ENCODE results near the gene RPL38. TPM values are rescaled to one million over a fixed set of nuclear protein-coding genes. Genes with fewer than 3 reads are reported as not detected.
A peak's percentile ranks its signal among the peaks of the same experiment; 100 is the strongest.

The RPL38 gene
- total and polyA plus RNA-seq, 2 experiments from 2014 or later = 286 to 5,312 TPM

DNA sequence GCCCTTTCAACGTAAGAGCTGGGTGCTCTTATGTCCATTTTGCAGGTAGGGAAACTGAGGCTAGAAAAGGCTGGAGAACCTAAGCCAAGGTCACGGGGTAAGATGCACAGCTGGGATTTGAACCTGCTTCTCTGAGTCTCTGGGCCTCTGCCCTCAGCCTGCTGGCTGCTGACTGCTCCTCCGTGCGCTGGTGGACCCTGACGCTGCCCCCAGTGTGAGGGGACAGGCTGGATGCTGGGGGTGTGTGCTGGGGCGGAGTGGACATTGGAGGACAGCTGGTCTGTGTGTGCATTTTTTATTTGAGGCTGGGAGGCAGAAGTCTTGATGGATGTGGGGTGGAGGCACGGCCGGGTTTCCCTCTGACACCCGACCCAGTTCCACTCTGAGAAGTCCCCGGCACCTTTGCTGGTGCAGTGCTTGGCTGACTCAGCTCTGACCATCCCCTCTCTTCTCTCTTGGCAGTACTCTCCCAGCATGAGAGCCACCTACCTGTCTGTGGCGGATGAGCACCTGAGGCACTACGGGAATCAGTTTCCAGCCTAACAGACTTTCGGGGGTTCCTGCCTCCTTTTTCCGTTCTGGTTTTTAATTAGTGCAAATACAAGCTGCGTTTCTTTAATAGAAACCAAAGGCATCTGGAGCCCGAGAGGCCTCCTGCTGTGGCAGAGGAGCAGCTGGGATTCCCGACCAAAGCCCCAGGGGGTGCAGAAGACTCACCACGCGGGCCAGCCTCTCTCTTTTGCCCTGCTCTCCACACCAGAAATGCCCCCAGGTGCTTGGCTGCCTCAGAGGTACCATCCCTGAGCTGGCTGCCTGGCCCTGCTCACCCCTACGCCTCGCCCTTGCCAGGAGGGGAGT, 56.4 kb downstream of the RPL38 start:
- Mint-ChIP-seq H3K27me3 (ENCODE audit: insufficient read depth, low read depth, poor library complexity) (peaks cover 8% of the 10 kb centered on the region), H3K4me3 (peak overlapping the region; percentile 43; the same call in 2 of the 3 replicates)
- peak; percentile 83 for ATAC-seq

More for the DNA sequence above, 56.4 kb downstream of the RPL38 start:
- Histone ChIP-seq H3F3A (replicated peaks; ENCODE audit: low read depth) (0 out of 2 replicates have a peak, but pooled peaks cover 4% of the 10 kb centered on the region), H3K4me3 (peak overlapping the region; percentile 41; the same call in 1 of the 2 replicates), H4K20me1 (replicated peaks; ENCODE audit: insufficient read depth) (peaks cover 3% of the 10 kb centered on the region; the same call in 1 of the 2 replicates), H3K4me1 (ENCODE audit: insufficient read depth) (peaks cover 16% of the 10 kb centered on the region), H3K27me3 (ENCODE audit: insufficient read depth) (no peaks in the 10 kb centered on the region), H3K36me3 (ENCODE audit: insufficient read depth) (no peaks in the 10 kb centered on the region), H3K79me2 (replicated peaks; ENCODE audit: insufficient read depth) (no peaks in the 10 kb centered on the region), H3K27ac (ENCODE audit: low read depth) (no peak overlapping the region), H2AFZ (peak overlapping the region; percentile 83; the same call in 1 of the 2 replicates), H3K9me2 (ENCODE audit: insufficient read depth) (no peaks in the 10 kb centered on the region), H3K4me2 (peak overlapping the region; percentile 70)
- Mint-ChIP-seq H3K4me1 (peaks cover 18% of the 10 kb centered on the region), H3K27ac (no peak overlapping the region), H3K36me3 (ENCODE audit: low read depth) (no peaks in the 10 kb centered on the region), H3K9me3 (no peaks in the 10 kb centered on the region)
- DNase-seq (ENCODE audit: low spot score) = peak; percentile 45
- TF ChIP-seq, protein P1, sequence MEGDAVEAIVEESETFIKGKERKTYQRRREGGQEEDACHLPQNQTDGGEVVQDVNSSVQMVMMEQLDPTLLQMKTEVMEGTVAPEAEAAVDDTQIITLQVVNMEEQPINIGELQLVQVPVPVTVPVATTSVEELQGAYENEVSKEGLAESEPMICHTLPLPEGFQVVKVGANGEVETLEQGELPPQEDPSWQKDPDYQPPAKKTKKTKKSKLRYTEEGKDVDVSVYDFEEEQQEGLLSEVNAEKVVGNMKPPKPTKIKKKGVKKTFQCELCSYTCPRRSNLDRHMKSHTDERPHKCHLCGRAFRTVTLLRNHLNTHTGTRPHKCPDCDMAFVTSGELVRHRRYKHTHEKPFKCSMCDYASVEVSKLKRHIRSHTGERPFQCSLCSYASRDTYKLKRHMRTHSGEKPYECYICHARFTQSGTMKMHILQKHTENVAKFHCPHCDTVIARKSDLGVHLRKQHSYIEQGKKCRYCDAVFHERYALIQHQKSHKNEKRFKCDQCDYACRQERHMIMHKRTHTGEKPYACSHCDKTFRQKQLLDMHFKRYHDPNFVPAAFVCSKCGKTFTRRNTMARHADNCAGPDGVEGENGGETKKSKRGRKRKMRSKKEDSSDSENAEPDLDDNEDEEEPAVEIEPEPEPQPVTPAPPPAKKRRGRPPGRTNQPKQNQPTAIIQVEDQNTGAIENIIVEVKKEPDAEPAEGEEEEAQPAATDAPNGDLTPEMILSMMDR (conservative IDR thresholded peaks at IDR 0.05; ENCODE audit: low read depth in 2 of 2) = peak in 1 of 2 experiments; percentile 37; a peak in 2 of 4 replicates
- no peak for TF ChIP-seq EZH2phosphoT487 (IDR thresholded peaks at IDR 0.05; ENCODE audit: unreplicated experiment)
- no peak for TF ChIP-seq JUNB (IDR thresholded peaks at IDR 0.05; ENCODE audit: unreplicated experiment)

Other genes with a start within 250 kb of the RPL38 start
- gene TTYH2, start 9.9 kb downstream of the RPL38 start, total RNA-seq (2014; rRNA removed; shearing (Covaris generic)) = 3.9 and 5.2 TPM in 2 replicates
- gene TTYH2, start 9.9 kb downstream of the RPL38 start, polyA plus RNA-seq (2016; fragmentation: Nextera tagmentation; extraction: Ambion mirVana) = 1.4 and 2.1 TPM in 2 replicates
- not detected in 2 replicates for gene DNAI2, start 70.6 kb downstream of the RPL38 start, total RNA-seq (2014; rRNA removed; shearing (Covaris generic))
- gene DNAI2, start 70.6 kb downstream of the RPL38 start, polyA plus RNA-seq (2016; fragmentation: Nextera tagmentation; extraction: Ambion mirVana) = 0.21 TPM in 1 of 2 replicates, not detected in the other
- 0.27 and 0.35 TPM in 2 replicates for gene KIF19, start 122.5 kb downstream of the RPL38 start, total RNA-seq (2014; rRNA removed; shearing (Covaris generic))
- 0.07 and 0.36 TPM in 2 replicates for gene KIF19, start 122.5 kb downstream of the RPL38 start, polyA plus RNA-seq (2016; fragmentation: Nextera tagmentation; extraction: Ambion mirVana)
- gene BTBD17, start 158.2 kb downstream of the RPL38 start, total RNA-seq (2014; rRNA removed; shearing (Covaris generic)) = 4.9 and 5.0 TPM in 2 replicates
- 1.7 and 1.9 TPM in 2 replicates for gene BTBD17, start 158.2 kb downstream of the RPL38 start, polyA plus RNA-seq (2016; fragmentation: Nextera tagmentation; extraction: Ambion mirVana)
- not detected in 2 replicates for gene GPR142, start 163.8 kb downstream of the RPL38 start, total RNA-seq (2014; rRNA removed; shearing (Covaris generic))
- gene GPR142, start 163.8 kb downstream of the RPL38 start, polyA plus RNA-seq (2016; fragmentation: Nextera tagmentation; extraction: Ambion mirVana) = not detected in 2 replicates
- gene GPRC5C, start 228.4 kb downstream of the RPL38 start, total RNA-seq (2014; rRNA removed; shearing (Covaris generic)) = 20.7 and 22.4 TPM in 2 replicates
- gene GPRC5C, start 228.4 kb downstream of the RPL38 start, polyA plus RNA-seq (2016; fragmentation: Nextera tagmentation; extraction: Ambion mirVana) = 8.9 and 9.0 TPM in 2 replicates

Data from GM23338 (cell line).